Stimulated activated CD8-positive, alpha-beta memory T cell treated with anti-CD3 and anti-CD28 coated beads, Interleukin-2, amount 100 ng/mL, for 1 hour (primary cell): Measurements from ENCODE around the gene RBM18.

Source experiments
- DNase-seq, 2 donors: peaks; one replicate each; pipeline ENCODE4 v3.0.0-alpha.2; 2020; ENCODE audit warnings: low read depth in 2 of 2

The RBM18 gene, protein sequence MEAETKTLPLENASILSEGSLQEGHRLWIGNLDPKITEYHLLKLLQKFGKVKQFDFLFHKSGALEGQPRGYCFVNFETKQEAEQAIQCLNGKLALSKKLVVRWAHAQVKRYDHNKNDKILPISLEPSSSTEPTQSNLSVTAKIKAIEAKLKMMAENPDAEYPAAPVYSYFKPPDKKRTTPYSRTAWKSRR

GRCh38 chr9:122264360-122265148 is at the start of gene RBM18, which contains the start of gene MRRF:
Gene RBM18, minus strand, starts transcription at chr9:122264840. Its CDS starts 3,348 bp downstream, at chr9:122261492.
Gene MRRF, plus strand, starts transcription at chr9:122264882. Its CDS starts 6,010 bp downstream, at chr9:122270892.
- peak; percentile 79 to 82 for DNase-seq

GRCh38 chr9:122314165-122314564 is 49.5 kb upstream of the RBM18 start:
- DNase-seq, result no peak

- DNase-seq, result no peak
These were observed 45.2 kb upstream of the RBM18 start for GRCh38 chr9:122309861-122310260.

- no peak for DNase-seq
These were observed 43.3 kb upstream of the RBM18 start for GRCh38 chr9:122307925-122308324.

DNA sequence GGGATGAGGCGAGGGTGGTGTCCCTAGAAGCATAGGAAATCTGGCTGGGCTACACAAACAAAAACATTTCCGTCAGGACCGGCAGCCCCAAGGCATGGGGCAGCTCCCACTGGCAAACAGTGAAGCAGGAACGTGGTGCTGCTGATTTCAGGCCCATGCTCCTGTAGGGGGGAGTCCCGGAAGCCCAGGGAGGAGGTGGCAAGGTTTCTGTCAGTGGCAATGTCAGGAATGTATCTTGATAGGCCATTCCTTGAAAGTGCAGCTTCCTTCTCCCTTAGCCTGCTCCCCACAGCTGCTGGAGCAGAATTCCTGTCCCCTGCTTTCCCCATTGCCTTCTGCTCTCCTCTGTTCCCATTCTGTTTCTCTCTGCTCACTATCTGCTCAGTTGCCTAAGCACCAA is 42.4 kb upstream of the RBM18 start:
- no peak for DNase-seq

DNA sequence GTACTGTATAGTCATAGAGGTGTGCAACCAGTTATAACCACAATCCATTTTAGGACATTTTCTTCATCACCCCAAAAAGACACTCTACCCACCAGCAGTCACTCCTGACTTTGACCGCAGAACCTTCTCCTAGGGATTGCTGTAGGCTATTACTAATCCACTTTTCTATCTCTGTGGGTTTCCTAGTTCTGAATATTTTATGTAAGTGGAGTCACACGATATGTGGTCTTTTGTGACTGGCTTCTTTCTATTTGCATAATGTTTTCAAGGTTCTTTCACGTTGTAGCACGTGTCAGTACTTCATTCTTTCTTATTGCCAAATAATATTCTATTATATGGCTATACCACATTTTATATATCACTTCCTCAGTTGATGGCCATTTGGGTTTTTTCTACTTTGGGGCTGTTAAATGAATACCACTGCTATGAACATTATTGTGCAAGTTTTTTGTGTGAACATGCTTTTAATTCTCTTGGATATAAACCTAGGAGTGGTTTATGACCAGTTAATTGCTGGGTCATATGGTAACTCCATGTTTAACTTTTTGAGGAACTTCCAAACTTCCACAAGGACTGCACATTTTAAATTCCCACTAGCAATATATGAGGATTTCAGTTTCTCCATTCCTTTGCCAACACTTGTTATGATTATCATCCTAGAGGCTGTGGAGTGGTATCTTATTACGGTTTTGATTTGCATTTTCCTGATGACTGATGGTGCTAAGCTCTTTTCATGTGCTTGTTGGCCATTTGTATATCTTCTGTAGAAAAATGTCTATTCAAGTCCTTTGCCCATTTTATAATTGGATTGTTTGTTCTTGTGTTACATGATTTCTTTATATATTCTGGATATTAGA is 37.8 kb upstream of the RBM18 start:
- DNase-seq, result no peak

DNA sequence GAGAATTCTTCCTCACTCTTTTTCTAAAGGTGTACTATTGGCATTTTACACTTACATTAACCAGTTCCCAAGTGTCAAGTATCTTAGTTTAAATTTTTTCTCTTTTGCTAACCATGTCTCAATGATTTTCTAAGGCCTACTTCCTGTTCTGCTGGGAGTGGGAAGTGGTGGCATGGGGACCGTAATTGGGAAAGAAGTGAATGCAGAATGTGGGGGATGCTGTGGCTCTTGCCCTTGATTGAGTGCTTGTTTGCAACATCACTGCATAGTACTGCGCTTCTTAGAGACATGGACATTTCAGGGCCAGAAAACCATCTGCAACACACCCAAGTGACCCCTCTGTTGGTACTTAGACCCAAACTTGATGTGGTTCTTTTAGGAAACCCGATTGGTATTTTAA is 32.9 kb upstream of the RBM18 start:
- DNase-seq, result no peak

GRCh38 chr9:122294531-122294930 is 29.9 kb upstream of the RBM18 start:
- no peak for DNase-seq

- no peak for DNase-seq
These were observed 26.8 kb upstream of the RBM18 start for GRCh38 chr9:122291458-122291857.

GRCh38 chr9:122287214-122287720 is 22.6 kb upstream of the RBM18 start:
- DNase-seq, result no peak

GRCh38 chr9:122286764-122287163 is 22.1 kb upstream of the RBM18 start:
- DNase-seq, result no peak

DNA sequence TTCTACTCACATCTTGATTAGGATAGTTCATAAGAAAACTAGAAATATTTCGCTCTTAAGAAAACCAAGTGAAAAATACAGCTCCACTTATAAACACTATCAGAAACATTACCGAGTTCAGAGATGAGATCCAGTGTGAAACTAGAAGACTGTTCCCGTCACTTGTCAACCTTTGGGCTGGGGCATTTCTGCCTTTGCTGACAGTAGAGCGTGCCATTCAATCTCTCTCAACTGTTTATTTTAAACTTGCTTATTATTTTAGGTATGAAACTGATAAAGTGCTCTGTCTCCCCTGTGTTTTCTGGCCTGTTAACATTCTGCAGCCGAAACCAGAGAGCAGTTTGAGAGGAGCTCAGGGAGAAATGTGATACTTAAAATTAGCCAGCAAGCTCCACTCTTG is 16.7 kb upstream of the RBM18 start:
- no peak for DNase-seq

GRCh38 chr9:122277285-122277897 is 12.8 kb upstream of the RBM18 start:
- no peak for DNase-seq

DNA sequence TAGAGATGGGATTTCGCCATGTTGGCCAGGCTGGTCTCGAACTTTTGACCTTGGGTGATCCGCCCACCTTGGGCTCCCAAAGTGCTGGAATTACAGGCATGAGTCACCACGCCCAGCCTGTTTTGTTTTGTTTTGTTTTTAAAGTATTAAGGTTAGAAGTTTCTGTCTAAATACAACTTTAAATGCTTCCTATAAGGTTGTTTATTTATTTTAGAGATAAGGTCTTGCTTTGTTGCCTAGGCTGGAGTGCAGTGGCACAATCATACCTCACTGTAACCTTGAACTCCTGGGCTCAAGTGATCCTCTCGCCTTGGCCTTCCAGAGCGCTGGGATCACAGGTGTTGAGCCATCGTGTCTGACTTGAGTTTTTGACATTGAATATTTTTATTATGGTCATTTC is 11.5 kb upstream of the RBM18 start:
- DNase-seq, result no peak

- no peak for DNase-seq
These were observed 9.4 kb upstream of the RBM18 start for GRCh38 chr9:122274055-122274454.

DNA sequence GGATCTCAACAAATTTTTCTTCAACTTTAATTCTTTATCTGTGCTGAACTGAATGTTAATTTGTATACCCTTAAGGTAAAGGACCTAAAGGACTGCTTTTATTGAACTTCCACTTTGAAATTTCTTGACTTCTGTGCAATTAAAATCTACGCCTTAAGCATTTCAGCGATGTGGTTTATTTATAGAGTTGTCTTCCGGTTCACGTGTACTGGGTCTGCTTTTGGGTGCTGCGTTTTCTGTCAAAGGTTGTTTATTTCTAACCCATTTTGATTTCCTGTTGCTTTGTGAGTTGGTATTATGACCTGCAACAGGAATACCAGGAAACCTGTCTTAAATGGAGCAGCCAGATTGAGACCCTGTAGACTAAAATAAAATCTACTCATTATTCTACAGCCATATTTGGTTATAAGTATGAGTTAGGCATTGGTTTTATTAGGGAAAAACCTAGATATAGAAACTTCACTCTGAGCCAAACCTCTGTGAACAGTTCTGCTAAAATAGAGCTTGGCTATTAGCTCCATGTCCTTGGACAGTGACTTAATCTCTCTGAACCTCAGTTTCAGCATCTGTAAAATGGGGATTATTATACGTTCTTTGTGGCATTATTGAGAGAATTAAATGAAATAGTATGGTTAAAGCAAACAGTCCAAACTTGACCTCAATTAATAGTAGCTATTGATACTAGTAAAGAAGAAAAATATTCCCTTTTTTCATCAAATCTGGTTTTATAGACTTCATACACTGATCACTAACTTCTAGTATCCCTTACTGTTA is 3.6 kb upstream of the RBM18 start:
- DNase-seq, result no peak

- no peak for DNase-seq
These were observed 692 bp upstream of the RBM18 start for GRCh38 chr9:122265149-122265915.

- no peak for DNase-seq
These were observed 816 bp downstream of the RBM18 start for GRCh38 chr9:122263699-122264349.

DNA sequence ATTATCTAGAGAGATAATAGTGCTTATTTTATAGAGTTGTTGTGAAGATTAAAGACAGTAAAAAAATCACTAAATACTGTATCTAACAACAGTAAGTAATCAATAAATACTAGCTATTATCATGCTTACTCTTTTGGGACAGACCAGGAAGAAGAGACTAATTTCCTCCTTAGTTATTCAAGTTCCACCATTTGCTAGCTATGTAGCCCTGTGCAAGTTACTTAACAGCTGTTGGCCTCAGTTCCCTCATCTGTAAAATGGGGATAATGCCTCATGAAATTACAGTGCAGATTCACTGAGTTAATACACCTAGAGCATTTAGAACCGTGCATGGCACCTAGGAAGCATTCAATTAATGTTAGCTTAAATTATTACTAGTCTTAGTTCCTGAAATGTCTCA is 2.6 kb downstream of the RBM18 start:
- DNase-seq, result no peak

GRCh38 chr9:122261469-122261881 is 3.2 kb downstream of the RBM18 start:
- DNase-seq, result no peak
